ENCODE results near the gene ADIG.

Gene ADIG

GRCh38 chr20:38584099-38584763 lies 3.2 kb downstream of the ADIG start:
- H3K4me1 ChIP-seq: peaks cover 0 to 10% (median 4%) of the 10 kb centered on the region in 4 donors
- DNase-seq: no peak
- no peak overlapping the region for H3K4me3 ChIP-seq
- no peaks in the 10 kb centered on the region for H3K36me3 ChIP-seq
- TF ChIP-seq CTCF (IDR thresholded peaks at IDR 0.05): no peak
- H3K27me3 ChIP-seq: peaks cover 0 to 13% of the 10 kb centered on the region in 2 donors
- no peak overlapping the region for H3K27ac ChIP-seq
- intact Hi-C loops (cut with DNase I; ENCODE audit: low total_unique reads): no loop called here
- no peaks in the 10 kb centered on the region for H3K9me3 ChIP-seq

GRCh38 chr20:38585404-38586180 lies 4.6 kb downstream of the ADIG start:
- Histone ChIP-seq H3K36me3 (no peaks in the 10 kb centered on the region), H3K9me3 (no peaks in the 10 kb centered on the region), H3K4me3 (no peak overlapping the region), H3K4me1 (peaks cover 0 to 9% (median 4%) of the 10 kb centered on the region in 4 donors), H3K27ac (no peak overlapping the region), H3K27me3 (peaks cover 0 to 13% of the 10 kb centered on the region in 2 donors)
- DNase-seq: no peak
- TF ChIP-seq CTCF (IDR thresholded peaks at IDR 0.05): no peak
- intact Hi-C loops (cut with DNase I; ENCODE audit: low total_unique reads): loop anchor here (5.0 kb wide), 1 partner anchor 52 kb away; no protein-coding TSS in a partner anchor

DNA sequence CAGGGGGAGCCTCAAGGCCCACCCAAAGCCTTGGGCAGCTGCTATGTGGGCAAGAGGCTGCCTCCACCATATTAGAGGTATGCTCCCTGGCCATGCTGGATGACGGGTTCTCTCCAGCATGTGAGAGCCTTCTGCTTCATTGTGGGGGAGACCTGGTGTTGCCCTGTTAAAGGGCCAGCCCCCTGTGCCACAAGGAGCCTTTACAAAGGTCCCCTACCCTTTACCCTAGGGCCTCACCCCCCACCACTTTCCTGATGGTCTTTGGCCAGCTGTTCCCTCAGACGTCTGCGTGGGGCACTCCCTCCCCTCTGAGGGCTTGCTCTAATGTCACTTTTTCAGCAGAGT lies 5.2 kb downstream of the ADIG start:
- no peak for TF ChIP-seq CTCF (IDR thresholded peaks at IDR 0.05)
- DNase-seq: no peak
- H3K4me3 ChIP-seq: no peak overlapping the region
- peaks cover 0 to 15% of the 10 kb centered on the region in 2 donors for H3K27me3 ChIP-seq
- peaks cover 0 to 3% (median under 1%) of the 10 kb centered on the region in 4 donors for H3K4me1 ChIP-seq
- no peaks in the 10 kb centered on the region for H3K36me3 ChIP-seq
- H3K9me3 ChIP-seq: no peaks in the 10 kb centered on the region
- intact Hi-C loops (cut with DNase I; ENCODE audit: low total_unique reads): loop anchor here (5.0 kb wide), 1 partner anchor 51 kb away; no protein-coding TSS in a partner anchor
- no peak overlapping the region for H3K27ac ChIP-seq

GRCh38 chr20:38588303-38588702 lies 7.3 kb downstream of the ADIG start:
- Histone ChIP-seq H3K4me3 (no peak overlapping the region), H3K36me3 (no peaks in the 10 kb centered on the region), H3K27me3 (peaks cover 0 to 20% of the 10 kb centered on the region in 2 donors), H3K9me3 (no peaks in the 10 kb centered on the region), H3K4me1 (no peaks in the 10 kb centered on the region), H3K27ac (no peak overlapping the region)
- TF ChIP-seq CTCF (IDR thresholded peaks at IDR 0.05): no peak
- no peak for DNase-seq
- intact Hi-C loops (cut with DNase I; ENCODE audit: low total_unique reads): loop anchor here (5.0 kb wide), 1 partner anchor 49 kb away; no protein-coding TSS in a partner anchor

- Histone ChIP-seq H3K9me3 (no peaks in the 10 kb centered on the region), H3K4me3 (no peak overlapping the region), H3K36me3 (no peaks in the 10 kb centered on the region), H3K27me3 (peaks cover 0 to 16% of the 10 kb centered on the region in 2 donors), H3K4me1 (no peaks in the 10 kb centered on the region), H3K27ac (no peak overlapping the region)
- DNase-seq: no peak
- no peak for TF ChIP-seq CTCF (IDR thresholded peaks at IDR 0.05)
- intact Hi-C loops (cut with DNase I; ENCODE audit: low total_unique reads): loop anchor here (5.0 kb wide), 1 partner anchor 48 kb away; no protein-coding TSS in a partner anchor
These were observed 8.4 kb downstream of the ADIG start for GRCh38 chr20:38589351-38589750.

Data from tibial artery (tissue), 4 donors.